GM10266 (cell line): ENCODE data around the gene PCBP2.

ENCODE experiments used
- DNase-seq: peaks from one replicate; pipeline ENCODE4 v3.0.0; 2012; ENCODE audit errors: extremely low spot score
- CTCF ChIP-seq: IDR thresholded peaks from 2 replicates; pipeline ENCODE4 v1.5.1; 2012; ENCODE audit warnings: mild to moderate bottlenecking, low read depth; ENCODE audit not compliant: control insufficient read depth, insufficient read depth; ENCODE audit errors: missing control alignments

The PCBP2 gene

GRCh38 chr12:53461591-53461990 is 9.7 kb downstream of the PCBP2 start:
- DNase-seq, result no peak
- no peak for TF ChIP-seq CTCF

- no peak for DNase-seq
- no peak for TF ChIP-seq CTCF
Observed at GRCh38 chr12:53462935-53463334, 11.0 kb downstream of the PCBP2 start.

- no peak for TF ChIP-seq CTCF
- no peak for DNase-seq
Observed at GRCh38 chr12:53463802-53464560, 12.1 kb downstream of the PCBP2 start.

- TF ChIP-seq CTCF, result no peak
Observed at GRCh38 chr12:53464685-53465418, 12.9 kb downstream of the PCBP2 start.

GRCh38 chr12:53465679-53466078 is 13.8 kb downstream of the PCBP2 start:
- no peak for TF ChIP-seq CTCF
- DNase-seq, result no peak

More at GRCh38 chr12:53464685-53465418, 12.9 kb downstream of the PCBP2 start:
- DNase-seq, result no peak

- no peak for DNase-seq
- TF ChIP-seq CTCF, result no peak
Observed at GRCh38 chr12:53466640-53467039, 14.7 kb downstream of the PCBP2 start.

GRCh38 chr12:53467082-53467481 is 15.2 kb downstream of the PCBP2 start:
- DNase-seq, result no peak
- TF ChIP-seq CTCF, result no peak
